ENCODE data around the gene PIGQ.
A peak's percentile ranks its signal among the peaks of the same experiment; 100 is the strongest.
"Not testable (repeated sequence)": the region's sequence is repeated elsewhere in the genome, so short reads cannot be mapped to it uniquely, and the experiment has no call there.

Gene PIGQ

DNA sequence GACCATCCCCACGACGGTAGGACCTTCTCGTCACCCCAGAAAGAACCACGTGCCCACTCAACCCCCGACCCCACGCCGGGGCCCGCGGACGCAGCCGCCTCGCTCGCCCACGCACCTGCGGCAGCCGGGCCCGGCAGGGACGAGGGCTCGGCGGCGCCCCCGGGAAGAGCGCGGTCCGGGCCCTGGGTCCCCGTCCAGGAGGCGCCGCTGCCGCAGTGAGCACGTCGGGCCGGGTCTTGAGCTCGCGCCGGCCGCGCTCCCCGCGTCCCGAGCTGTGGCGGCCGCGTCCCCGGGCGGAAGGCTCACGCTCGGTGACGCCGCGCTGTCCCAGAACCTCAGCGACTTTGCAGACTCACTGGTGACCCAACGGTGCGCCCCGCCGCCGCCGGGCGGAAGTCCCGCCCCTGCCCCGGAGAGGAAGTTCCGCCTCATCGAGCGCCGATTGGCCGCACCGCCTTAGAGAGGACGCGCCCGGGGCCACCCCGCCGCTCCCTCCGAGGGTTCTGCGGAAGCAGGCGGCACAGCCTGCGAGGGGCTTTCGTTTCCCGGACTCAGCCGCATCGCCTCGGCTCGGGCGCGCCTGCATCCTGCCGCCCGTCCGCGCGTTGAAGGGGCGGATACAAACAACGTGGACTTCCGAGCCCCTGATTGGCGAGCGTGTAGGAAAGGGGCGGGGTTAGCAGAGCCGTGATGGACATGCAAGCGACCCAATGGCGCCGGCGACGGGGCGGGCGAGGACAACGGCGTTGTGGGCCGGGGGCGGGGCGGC is 19.3 kb downstream of the PIGQ start:
- DNase-seq: peak; percentile 100

DNA sequence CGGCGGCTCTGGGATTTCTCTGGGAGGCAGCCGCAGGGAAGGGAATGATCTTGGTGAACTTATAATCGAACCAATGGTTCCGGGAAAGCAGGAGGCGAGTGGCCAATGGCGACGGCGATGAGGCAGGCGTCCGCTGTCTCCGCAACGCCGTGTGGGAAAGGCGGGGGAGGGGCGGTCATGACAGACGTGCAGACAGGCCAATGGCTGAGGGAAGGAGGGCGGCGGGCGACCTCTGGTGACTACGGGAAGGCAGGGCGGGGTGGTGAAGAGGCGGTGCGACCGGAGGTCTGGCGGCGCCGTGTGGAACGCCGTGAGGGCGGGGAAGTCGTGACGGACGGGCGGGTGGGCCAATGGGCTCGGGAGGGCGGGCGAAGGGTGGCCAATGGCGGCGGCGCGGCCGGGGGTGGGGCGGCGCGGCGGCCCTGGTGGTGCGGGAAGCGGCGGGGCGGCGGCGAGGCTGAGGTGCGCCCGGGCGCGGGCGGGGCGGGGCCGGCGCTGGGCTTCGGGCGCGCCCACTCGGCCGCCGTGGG is 20.0 kb downstream of the PIGQ start, which contains the start of gene RAB40C:
RAB40C (plus strand) TSS at position 409 of the 530 bp plus-strand sequence. CDS start 226 bp downstream, outside the sequence.
- peak; percentile 99 for DNase-seq

DNA sequence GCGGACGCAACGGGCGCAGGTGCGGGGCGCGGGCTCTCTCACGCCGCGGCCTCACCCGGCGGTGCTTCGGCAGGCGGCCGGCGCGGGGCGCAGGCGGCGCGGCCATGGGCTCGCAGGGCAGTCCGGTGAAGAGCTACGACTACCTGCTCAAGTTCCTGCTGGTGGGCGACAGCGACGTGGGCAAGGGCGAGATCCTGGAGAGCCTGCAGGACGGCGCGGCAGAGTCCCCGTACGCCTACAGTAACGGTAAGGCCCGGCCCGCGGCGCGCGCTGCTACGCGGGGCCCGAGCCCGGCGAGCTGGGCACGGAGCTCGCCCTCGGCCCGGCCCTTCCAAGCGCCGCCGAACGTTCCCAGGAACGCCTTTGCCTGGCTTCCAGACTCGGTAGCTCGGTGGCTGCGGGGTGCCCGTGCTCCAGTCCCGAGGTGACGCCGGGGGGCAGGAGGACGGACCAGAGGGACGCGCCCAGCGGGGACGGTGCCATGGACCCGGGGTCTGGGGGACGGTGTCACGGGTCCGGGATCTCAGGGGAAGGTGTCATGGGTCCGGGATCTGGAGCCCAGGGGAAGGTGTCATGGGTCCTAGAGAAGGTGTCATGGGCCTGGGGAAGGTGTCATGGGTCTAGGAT is 20.5 kb downstream of the PIGQ start:
- DNase-seq: no peak

DNA sequence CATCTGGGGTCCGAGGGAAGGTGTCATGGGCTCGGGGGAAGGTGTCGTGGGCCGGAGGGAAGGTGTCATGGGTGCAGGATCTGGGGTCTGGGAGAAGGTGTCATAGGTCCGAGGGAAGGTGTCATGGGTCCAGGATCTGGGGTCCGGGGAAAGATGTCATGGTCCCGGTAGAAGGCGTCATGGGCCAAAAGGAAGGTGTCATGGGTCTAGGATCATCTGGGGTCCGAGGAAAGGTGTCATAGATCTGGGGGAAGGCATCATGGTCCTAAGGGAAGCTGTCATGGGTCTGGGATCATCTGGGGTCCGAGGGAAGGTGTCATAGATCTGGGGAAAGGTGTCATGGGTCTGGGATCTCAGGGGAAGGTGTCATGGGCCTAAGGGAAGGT is 21.0 kb downstream of the PIGQ start:
- no peak for DNase-seq

DNA sequence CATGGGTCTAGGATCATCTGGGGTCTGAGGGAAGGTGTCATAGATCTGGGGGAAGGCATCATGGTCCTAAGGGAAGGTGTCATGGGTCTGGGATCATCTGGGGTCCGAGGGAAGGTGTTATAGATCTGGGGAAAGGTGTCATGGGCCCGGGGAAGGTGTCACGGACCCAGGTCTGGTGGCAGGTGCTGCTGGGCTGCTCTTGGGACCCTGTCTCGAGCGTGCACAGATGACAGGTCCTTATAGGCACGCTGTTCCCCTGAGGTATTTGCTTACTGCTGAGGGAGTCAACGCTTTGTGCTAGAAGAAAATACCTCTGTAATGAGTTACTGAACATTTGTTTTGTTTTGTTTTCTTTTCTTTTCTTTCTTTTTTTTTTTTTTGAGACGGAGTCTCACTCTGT is 21.5 kb downstream of the PIGQ start:
- DNase-seq: no peak

DNA sequence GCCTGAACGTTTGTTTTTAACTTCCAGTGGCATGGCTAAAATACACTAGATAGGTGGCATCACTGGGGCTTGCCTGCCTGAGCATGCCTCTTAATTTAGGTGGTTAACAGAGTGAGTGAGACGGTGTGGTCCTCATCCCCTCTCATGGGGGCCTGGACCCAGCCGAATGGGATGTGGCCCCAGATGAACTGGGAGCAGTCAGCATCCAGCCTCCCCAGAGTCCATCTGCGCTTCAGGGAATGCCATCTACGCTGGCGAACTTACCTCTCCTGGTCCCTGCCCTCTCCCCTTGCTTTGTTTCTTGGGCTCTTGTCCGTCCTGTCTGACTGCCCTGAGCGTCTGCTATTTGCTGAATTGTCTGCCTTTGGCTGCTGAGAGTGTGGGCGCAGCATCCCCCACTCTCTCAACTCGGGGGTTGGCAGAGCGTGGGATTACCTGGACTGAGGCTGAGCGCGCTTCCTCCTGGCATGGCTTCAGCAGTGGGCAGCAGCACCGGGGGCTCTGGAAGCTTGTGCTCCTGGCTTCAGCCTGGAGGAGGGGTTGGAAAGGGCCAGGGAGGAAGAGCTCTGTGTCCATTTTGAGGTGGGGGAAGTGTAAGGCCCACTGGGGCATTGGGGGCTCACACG is 22.2 kb downstream of the PIGQ start:
- no peak for DNase-seq

DNA sequence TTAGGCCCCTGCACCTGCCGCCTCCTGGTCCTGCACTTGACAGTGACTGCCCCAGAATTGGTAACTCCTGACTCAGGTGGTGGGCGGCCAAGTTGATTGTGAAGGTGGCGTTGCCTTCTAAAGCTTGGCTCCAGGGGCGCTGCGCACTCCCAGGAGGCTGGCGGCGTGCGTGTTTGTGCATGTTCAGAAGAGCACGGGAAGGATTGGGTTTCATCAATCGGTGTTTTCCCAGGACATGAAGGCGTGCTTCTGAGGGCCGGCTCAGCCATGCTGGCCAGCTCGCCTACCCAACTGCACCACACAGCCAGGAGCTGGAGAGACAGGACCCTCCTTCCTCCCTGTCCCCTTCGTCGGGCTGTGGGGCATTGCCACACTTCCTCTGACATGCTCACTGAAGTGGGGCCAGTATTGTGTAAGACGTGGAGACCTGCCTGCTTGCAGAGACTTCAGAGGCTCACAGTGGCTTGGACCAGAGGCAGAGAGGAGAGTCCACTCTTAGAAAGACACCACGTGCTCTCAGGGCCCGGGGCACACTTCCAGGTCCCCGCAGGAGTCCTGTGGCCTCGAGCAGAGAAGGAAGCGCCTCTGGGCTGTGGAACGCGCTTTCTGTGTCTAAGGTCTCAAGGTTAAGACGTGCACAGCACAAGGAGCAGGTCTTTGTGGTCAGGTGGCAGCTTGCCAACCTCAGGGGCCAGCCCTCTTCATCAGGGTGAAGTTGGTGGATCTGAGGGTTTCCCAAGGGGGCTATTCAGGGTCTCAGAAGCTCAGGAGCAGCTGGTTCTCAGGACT is 22.9 kb downstream of the PIGQ start:
- no peak for DNase-seq

DNA sequence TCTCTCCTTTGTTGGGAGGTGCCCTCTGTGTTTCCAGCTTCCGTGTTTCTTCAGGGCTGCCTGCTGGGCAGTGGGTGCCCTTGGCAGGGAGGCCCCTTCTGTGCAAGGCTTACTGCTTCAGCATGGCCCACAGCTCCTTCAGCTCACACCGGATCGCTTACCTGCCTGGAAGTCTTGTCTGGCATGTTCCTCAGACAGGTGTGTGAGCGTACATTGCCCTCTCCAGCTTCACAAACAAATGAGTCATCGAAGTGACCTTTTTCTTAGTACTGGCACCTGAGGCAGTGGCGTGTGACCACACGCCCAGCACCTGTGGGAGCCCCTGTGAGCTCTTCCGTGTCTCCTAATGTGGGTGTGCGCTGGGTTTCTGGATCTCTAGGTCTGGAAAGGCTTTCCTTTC is 23.6 kb downstream of the PIGQ start:
- no peak for DNase-seq

DNA sequence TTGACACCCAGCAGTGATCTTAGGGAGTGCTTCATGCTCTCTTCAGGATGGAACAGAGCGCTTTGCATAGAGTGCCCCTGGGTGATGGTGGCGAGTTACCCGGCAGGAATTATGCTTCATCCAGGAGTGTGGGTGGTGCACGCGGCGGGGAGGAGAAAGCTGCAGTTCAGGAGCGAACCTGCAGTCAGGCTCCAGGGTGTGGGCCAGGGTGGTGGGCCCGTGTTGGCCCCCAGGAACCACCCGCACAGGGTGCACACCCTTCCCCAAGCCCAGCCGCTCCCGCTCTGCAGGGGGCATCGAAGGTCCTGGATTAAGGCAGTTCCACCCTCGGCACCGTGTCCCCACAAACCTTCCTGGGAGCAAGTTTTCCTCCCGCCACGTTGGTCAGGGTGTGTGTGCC is 24.0 kb downstream of the PIGQ start:
- DNase-seq: no peak

DNA sequence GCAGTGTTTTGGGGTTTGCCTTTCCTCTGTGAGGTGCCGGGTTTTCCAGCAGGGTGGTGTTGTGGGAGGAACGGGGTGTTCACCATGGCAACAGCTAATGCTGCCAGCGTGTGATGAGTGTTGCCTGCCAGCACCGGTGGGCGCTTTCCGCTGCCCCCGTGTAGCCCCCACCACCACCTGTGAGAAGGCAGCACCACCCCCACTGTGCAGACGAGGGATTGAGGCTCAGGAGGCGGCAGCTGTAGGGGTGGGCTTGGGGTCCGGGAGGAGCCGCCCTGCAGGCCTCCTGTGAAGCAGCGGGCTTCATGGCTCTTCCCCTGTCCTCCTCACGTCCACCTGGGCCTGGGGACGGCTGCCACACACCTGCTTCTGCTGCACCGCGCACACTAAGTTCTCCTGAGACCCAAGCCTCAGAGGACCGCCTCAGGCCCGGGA is 25.3 kb downstream of the PIGQ start:
- no peak for DNase-seq

DNA sequence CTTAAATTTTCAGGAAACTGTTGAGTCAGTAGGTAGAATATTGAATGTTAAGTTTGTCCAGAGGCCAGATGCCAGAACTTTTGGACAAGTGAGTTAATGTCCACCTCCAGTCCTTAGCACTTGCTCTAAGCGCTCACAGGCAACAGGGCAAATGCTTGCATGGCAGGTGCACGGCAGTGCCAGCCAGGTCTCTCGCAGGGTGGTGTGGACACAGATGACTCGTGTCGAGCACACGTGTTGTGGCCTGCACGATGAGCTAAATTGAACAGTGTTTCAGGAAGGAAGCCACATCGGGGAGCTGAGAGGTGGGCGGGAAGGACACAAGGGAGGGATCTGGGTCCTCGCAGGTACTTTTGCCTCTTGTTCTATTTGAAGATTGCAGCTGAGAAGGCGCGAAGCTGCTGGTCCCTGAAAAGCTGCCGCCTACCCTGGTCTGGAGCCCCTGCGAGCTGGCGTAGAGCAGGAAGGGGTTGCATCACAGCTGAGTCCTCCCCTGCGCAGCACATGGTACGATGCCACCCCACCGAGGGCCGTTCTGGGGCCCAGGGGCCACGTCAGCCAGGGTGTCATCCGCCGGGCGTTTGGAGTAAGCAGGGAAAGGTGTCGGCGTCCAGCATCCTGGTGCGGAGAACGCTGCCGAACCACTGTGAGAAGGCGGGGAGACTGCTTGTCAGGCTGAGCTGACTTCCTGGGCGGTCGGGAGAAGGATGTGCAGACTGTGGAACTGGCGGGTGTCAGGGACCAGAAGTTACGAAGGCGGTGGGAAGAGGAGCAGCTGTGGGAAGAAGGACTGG is 26.4 kb downstream of the PIGQ start:
- no peak for DNase-seq

DNA sequence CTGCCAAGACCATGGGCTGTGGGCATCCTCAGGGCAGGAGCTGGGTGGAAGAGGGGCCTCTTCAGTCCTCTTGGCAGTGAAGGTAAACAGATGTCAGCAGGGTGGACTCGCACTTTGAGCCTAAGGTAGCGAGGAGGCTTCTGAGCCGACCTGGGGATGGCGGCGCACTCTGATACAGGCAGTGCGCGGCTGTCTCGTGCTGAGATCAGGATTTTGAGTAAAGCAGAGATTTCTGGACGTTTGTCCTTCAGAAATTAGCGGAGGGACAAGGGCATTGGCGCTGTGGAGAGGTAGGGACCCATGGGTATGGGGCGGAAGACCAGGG is 26.9 kb downstream of the PIGQ start:
- DNase-seq: no peak

DNA sequence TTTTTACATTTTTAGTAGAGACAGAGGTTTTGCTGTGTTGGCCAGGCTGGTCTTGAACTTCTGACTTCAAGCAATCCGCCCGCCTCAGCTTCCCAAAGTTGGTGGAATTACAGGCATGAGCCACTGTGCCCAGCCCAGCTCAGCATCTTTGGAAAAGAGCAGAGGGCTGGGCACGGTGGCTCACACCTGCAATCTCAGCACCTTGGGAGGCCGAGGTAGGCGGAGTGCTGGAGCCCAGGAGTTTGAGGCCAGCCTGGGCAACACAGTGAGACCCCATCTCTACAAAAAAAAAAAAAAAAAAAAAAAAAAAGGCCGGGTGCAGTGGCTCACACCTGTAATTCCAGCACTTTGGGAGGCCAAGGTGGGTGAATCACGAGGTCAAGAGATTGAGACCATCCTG is 27.9 kb downstream of the PIGQ start:
- not testable (repeated sequence) for DNase-seq

DNA sequence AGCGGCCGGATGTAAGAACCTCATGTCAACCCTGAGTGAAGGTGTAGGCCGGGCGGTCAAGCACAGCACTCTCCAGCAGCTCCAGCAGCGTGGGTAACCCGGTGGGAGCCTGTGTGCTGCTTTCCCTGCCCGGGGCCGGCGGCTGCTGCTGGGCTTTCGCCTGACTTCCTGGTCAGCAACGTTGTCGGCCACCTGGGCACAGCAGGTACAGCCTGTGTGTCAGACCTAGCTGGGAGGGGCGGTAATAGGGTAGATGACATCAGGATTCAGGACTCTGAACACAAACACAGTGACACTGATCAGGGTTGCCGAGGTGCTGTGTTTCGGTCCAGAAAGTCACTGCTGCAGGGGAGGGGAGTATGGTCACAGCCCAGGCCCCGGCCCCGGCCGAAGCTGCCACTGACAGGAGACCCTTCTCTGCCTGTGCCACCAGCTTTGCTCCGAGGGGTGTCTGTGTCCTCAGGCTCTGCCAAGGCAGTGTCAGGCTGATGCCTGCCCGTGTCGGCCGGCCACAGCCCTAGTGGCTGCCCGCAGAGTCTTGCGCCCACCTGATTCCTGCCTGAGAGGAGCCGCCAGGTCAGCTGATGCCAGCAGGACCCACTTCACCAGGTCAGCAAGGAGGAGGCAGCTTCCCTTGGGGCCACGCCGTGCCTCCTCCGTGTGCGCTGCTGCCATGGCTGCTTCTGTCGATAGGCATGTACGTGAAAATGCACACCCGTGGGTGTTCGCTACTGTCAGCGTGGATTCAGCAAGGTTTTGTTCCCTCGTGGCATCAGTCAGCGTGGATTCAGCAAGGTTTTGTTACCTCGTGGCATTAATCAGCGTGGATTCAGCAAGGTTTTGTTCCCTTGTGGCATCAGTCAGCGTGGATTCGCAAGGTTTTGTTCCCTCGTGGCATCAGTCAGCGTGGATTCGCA is 29.3 kb downstream of the PIGQ start:
- DNase-seq: no peak

DNA sequence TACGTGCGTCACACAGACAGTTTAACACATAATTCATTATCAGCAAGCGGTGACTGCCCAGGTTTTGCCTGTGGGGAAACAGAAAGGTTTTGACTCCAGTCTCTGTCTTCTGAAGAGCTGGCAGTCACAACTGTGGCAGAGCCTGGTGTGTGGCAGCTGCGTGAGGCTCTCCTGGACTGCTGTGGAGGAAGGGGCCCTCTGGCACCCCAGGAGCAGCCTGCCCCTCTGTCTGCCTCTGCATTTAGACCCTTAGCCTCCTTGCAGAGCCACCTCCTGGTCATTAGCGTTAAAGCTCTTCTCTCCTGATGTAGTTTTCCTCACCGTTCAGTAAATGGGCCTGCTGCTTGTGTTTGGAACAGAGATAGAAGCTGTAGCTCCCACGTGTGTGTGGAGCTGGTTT is 31.0 kb downstream of the PIGQ start:
- no peak for DNase-seq

DNA sequence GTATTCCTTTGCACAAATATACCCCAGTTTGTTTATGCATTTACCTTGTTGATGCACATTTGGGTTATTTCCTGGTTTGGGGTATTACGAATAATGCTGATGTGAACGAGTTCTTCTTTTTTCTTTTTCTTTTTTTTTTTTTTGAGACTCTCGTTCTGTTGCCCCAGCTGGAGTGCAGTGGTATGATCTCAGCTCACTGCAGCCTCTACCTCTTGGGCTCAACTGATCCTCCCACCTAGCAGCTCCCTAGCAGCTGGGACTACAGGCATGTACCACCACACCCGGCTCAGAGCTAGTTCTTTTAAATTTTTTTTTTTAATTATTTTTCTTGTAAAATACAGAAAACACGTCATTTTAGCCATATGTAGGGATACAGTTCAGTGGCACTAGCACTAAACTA is 34.2 kb downstream of the PIGQ start:
- DNase-seq: no peak

DNA sequence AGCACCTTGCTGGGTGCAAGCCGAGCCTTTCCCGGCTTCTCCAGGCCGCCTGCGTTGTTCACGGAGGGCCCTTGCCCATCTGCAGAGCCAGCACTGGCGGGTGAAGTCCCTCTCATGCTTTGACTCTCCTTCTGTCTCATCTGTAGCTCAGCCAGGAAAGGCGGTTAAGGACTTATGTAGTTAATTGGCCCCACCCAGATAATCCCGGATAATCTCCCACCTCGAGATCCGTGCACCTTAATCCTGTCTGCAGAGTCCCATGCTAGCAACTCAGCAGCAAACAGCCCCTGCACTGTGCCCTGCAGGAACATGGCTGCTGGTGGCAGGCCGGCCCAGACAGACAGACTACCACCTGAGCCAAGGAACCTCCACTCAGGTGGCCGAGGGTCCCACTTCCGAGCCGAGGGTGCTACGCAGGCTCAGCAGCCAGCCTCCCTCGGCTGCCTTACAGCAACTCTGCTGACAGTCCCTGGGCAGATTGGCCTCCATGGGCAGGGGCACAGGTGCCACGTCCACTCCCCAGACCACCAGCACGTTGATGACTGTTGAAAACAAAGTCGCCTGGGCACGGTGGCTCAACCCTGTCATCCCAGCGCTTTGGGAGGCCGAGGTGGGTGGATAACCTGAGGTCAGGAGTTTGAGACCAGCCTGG is 37.0 kb downstream of the PIGQ start:
- no peak for DNase-seq

DNA sequence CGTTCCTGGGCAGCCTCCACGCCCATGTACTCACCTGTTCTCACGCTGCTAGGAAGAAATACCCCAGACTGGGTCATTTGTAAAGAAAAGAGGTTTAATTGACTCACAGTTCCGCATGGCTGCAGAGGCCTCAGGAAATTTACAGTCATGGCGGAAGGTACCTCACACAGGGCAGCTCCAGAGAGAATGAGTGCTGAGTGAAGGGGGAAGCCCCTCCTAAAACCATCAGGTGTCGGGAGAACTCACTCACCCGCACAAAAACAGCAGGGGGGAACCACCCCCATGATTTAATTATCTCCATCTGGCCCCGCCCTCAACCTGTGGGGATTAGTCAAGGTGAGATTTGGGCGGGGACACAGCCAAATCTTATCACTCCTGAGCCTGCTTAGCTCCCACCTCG is 38.3 kb downstream of the PIGQ start:
- DNase-seq: no peak

DNA sequence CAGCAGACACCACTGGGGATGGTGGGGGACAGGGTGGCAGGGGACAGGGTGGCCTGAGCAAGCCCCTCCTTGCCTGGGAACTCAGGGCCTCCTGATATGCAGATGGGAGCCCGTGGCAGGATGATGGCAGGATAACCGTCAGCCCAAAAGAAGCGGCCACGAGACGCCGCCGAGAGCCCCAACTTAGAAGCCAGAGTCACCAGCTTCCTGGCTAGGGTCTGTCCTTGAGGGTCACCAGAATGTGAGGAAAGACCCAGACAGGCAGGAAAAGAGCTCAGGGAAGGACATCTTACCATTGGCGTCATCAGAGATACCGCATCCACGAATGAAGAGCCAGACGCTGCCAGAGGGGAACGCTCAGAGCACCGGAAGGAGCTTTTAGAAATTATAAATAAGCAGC is 39.5 kb downstream of the PIGQ start:
- DNase-seq: no peak

DNA sequence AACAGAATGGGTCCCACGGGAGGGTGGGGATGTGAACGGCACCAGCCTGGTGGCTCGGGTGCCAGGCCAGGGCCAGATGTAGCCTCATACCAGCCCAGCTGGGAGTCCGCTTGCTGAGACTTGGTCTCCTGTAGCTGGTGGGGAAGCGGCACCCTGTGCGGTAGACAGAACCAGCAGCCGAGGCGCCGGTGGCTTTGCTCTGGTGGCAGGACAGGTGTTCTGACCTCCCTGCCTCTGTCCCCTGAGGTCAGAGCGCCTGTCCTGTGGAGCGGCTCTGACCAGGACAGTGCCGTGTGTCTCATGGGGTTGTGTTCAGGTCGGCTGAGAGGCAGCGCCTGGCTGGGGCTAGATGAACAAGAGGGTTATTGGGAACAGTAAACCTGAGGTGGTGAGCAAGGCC is 40.2 kb downstream of the PIGQ start:
- no peak for DNase-seq
